Loucy (cell line): ENCODE results near the gene RGL3.
A peak's percentile ranks its signal among the peaks of the same experiment; 100 is the strongest.

Experiments
- H2AFZ ChIP-seq: fragments of 200-600 bp; sonication (generic); 2 replicates; pipeline ENCODE4 v1.6.0; 2016; ENCODE audit warnings: antibody characterized with exemption, mild to moderate bottlenecking, low read length, moderate library complexity
- H3F3A ChIP-seq: fragments of 200-600 bp; 2 replicates; pipeline ENCODE4 v1.6.0; 2016; ENCODE audit warnings: antibody characterized with exemption, low read depth, mild to moderate bottlenecking
- H3K27me3 ChIP-seq: fragments of 200-600 bp; sonication (generic); 2 replicates; pipeline ENCODE4 v1.6.1; 2014; ENCODE audit warnings: low read length, mild to moderate bottlenecking; ENCODE audit not compliant: insufficient read depth, poor library complexity, severe bottlenecking
- H3K36me3 ChIP-seq: fragments of 200-600 bp; sonication (generic); 2 replicates; pipeline ENCODE4 v1.6.1; 2016; ENCODE audit warnings: low read length; ENCODE audit not compliant: insufficient read depth
- H3K4me1 ChIP-seq: fragments of 200-600 bp; sonication (generic); 2 replicates; pipeline ENCODE4 v1.5.1; 2014; ENCODE audit warnings: low read length, mild to moderate bottlenecking; ENCODE audit not compliant: insufficient read depth, poor library complexity, severe bottlenecking
- H3K4me2 ChIP-seq: fragments of 200-600 bp; sonication (generic); 2 replicates; pipeline ENCODE4 v1.6.0; 2014; ENCODE audit warnings: antibody characterized with exemption, low read length, low read depth, mild to moderate bottlenecking; ENCODE audit not compliant: poor library complexity, severe bottlenecking
- H3K4me3 ChIP-seq: fragments of 200-600 bp; sonication (generic); 2 replicates; pipeline ENCODE4 v1.5.1; 2014; ENCODE audit warnings: low read length, mild to moderate bottlenecking, mixed read lengths; ENCODE audit not compliant: poor library complexity, severe bottlenecking
- H3K79me2 ChIP-seq: fragments of 200-600 bp; sonication (generic); 2 replicates; pipeline ENCODE4 v1.6.1; 2014; ENCODE audit warnings: low read length; ENCODE audit not compliant: insufficient read depth
- H3K9ac ChIP-seq: fragments of 200-600 bp; sonication (generic); 2 replicates; pipeline ENCODE4 v1.6.0; 2014; ENCODE audit warnings: mild to moderate bottlenecking, low read depth, low read length, moderate library complexity; ENCODE audit not compliant: poor library complexity, severe bottlenecking
- H3K9me2 ChIP-seq: fragments of 200-600 bp; sonication (generic); replicated peaks from 2 replicates; pipeline ENCODE4 v1.6.1; 2016; ENCODE audit warnings: low read depth, low read length, mixed read lengths
- H3K9me3 ChIP-seq: fragments of 200-600 bp; sonication (generic); 2 replicates; pipeline ENCODE4 v1.6.1; 2014; ENCODE audit warnings: mild to moderate bottlenecking, antibody characterized with exemption, low read length, low read depth; ENCODE audit not compliant: insufficient read depth
- H4K20me1 ChIP-seq: fragments of 200-600 bp; sonication (generic); 2 replicates; pipeline ENCODE4 v1.6.0; 2014; ENCODE audit warnings: antibody characterized with exemption, low read length, mild to moderate bottlenecking; ENCODE audit not compliant: insufficient read depth, poor library complexity, severe bottlenecking
- EZH2phosphoT487 ChIP-seq: fragments of 200-600 bp; IDR thresholded peaks from 2 replicates; pipeline ENCODE4 v1.6.1; 2018; ENCODE audit warnings: antibody characterized with exemption, mild to moderate bottlenecking, moderate library complexity, borderline replicate concordance
- TF ChIP-seq, protein P1 (sequence below): fragments of 200-600 bp; sonication (generic); conservative IDR thresholded peaks from 2 replicates; pipeline ENCODE4 v1.5.1; 2014; ENCODE audit warnings: mild to moderate bottlenecking, antibody characterized with exemption, low read length

Gene RGL3

DNA sequence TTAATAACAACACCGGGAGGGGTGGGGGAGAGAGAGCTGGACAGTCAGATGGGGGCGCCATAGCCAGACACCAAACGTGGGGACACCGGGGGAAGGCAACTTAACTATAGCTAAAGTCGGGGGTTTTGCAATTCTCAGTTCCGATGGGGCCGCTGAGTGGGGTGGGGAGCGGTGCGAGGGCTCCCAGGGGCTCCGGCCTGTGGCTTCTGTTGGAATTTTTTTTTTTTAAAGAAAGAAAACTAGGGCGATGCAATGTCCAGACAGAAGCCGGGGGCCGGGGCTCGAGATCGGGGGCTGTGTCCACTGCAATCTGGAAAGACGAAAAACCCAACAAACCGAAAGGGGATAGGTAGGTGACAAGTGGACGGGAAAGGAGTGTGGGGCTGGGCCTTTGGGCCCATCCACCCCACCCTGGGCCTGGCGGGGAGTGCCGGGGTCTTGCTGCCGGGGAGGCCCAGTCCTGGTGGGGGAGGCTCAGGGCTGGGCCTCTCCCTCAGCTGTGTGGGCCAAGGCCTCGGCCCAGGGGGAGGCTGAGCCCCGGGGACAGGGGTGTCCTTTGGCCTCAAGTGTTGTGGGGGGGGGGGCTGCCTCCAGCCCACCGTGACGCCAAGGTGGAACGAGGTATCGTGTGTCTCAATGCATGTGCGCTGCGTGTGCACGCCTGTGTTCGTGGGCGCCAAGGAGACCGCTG is 33.7 kb upstream of the RGL3 start:
- no peak for TF ChIP-seq EZH2phosphoT487
- TF ChIP-seq, protein P1, sequence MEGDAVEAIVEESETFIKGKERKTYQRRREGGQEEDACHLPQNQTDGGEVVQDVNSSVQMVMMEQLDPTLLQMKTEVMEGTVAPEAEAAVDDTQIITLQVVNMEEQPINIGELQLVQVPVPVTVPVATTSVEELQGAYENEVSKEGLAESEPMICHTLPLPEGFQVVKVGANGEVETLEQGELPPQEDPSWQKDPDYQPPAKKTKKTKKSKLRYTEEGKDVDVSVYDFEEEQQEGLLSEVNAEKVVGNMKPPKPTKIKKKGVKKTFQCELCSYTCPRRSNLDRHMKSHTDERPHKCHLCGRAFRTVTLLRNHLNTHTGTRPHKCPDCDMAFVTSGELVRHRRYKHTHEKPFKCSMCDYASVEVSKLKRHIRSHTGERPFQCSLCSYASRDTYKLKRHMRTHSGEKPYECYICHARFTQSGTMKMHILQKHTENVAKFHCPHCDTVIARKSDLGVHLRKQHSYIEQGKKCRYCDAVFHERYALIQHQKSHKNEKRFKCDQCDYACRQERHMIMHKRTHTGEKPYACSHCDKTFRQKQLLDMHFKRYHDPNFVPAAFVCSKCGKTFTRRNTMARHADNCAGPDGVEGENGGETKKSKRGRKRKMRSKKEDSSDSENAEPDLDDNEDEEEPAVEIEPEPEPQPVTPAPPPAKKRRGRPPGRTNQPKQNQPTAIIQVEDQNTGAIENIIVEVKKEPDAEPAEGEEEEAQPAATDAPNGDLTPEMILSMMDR: peak; percentile 54
- Histone ChIP-seq H3F3A (no peaks in the 10 kb centered on the region), H3K9me2 (no peaks in the 10 kb centered on the region), H3K9ac (peak overlapping the region; percentile 17), H3K27me3 (no peaks in the 10 kb centered on the region), H3K4me1 (no peaks in the 10 kb centered on the region), H3K4me2 (no peak overlapping the region), H3K4me3 (no peak overlapping the region), H2AFZ (no peak overlapping the region), H3K36me3 (peaks cover 17% of the 10 kb centered on the region; the same call in 1 of the 2 replicates), H3K9me3 (no peaks in the 10 kb centered on the region), H3K79me2 (no peaks in the 10 kb centered on the region), H4K20me1 (no peaks in the 10 kb centered on the region)

DNA sequence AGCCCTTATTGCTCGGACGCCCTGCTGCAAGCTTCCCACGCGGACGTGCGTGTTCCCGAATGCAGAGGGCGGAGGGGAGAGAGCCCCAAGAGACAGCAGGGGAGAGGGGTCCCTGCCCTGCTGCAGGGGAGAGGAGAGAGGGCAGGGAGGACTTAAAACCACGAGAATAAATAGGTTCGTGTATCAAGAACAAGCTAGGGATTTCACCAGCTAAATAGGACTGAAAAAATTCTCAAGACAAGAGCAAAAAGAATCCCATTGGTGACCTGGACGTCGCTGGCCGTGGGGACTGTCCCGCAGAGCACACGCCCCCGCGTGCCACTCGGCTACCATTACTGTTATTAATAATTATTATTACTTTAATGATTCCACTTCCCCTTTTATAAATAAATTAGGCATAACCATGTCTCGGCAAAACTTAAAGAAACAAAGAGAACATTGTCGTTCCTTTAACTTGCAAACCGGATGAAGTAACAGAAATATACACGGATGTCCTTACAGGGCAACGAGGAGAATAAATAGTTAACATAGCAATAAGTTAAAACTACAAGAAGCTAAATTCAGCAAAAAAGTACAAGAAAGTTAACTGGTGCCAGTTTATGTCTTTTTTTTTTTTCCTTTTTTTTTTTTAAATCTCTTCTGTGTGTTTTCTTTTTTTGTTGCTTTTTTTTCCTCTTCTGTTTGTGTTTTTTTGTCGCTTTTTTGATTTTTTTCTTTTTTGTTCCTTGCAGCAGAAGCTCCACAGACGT is 32.9 kb upstream of the RGL3 start:
- Histone ChIP-seq H3K36me3 (peaks cover 24% of the 10 kb centered on the region; the same call in 1 of the 2 replicates), H3K9me2 (no peaks in the 10 kb centered on the region), H3K27me3 (no peaks in the 10 kb centered on the region), H2AFZ (no peak overlapping the region), H3K4me3 (no peak overlapping the region), H3K4me1 (no peaks in the 10 kb centered on the region), H3K79me2 (no peaks in the 10 kb centered on the region), H3K9ac (no peak overlapping the region), H4K20me1 (no peaks in the 10 kb centered on the region), H3K9me3 (no peaks in the 10 kb centered on the region), H3K4me2 (no peak overlapping the region), H3F3A (no peaks in the 10 kb centered on the region)
- TF ChIP-seq, protein P1: no peak
- no peak for TF ChIP-seq EZH2phosphoT487

DNA sequence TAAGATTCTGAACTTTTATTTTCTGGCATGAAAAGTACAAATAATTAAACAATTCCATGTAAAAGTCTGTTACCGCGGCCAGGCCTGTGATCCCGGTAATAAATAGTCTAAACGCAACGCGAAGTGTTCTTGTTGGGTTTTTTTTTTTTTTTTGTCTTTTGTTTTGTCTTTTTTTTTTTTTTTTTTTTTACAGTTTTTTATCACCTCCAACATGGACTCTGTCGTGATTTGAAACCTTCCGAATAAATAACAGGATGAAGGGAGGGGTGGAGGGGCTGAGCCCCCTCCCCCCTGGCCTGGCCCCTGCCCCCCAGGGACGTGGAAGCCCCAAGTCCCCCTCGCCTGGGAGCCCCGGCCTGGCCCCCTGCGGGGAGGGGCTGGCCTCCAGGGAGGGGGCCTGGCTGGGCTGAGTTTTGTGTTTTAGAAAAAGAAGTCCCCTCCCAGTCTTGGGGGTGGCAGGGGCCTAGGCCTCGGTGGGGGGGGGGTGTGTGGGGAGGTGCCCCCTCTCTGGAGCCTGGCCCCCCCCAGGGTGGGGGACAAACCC is 32.3 kb upstream of the RGL3 start:
- H3K79me2 ChIP-seq: no peaks in the 10 kb centered on the region
- no peaks in the 10 kb centered on the region for H3F3A ChIP-seq
- H4K20me1 ChIP-seq: no peaks in the 10 kb centered on the region
- H3K36me3 ChIP-seq: peaks cover 27% of the 10 kb centered on the region; the same call in 1 of the 2 replicates
- H3K9me3 ChIP-seq: no peaks in the 10 kb centered on the region
- H3K4me2 ChIP-seq: no peak overlapping the region
- H3K4me1 ChIP-seq: no peaks in the 10 kb centered on the region
- no peak overlapping the region for H2AFZ ChIP-seq
- H3K9ac ChIP-seq: no peak overlapping the region
- H3K9me2 ChIP-seq: no peaks in the 10 kb centered on the region
- no peak overlapping the region for H3K4me3 ChIP-seq
- no peaks in the 10 kb centered on the region for H3K27me3 ChIP-seq
- TF ChIP-seq, protein P1: no peak
- TF ChIP-seq EZH2phosphoT487: no peak
